Activated naive CD4-positive, alpha-beta T cell treated with anti-CD3 and anti-CD28 coated beads, Interleukin-2, amount 50 U/mL, for 16 hours (primary cell): ENCODE data around the gene CPEB4.

Experiments used
- DNase-seq: peaks from one replicate; pipeline ENCODE4 v3.0.0-alpha.2; 2020

Gene CPEB4

DNA sequence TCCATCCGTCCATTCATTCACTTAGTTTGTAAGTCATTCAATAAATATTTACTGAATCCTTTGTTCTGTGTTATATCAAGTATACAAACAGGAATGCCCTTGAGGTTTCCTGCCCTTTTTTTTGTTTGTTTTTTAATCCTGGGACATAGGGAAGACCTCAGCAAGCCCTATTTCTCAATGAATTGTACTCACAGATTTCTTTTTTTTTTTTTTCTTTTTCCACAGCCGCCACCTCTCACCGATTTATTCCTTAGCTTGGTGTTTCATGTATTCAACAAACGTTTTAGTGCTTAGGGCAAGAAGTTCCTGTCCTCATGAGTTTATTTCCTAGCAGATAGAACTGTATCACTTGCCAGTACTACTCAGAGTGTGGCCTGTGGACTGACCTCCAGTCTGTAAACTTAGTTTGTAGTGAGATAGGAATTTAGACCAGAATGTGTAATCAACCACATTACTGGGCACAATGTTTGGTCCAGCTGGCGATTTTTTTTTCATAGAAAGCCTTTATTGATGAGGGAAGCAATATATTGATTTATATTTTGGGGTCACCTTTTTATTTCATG lies 65.5 kb downstream of the CPEB4 start:
- DNase-seq = no peak

DNA sequence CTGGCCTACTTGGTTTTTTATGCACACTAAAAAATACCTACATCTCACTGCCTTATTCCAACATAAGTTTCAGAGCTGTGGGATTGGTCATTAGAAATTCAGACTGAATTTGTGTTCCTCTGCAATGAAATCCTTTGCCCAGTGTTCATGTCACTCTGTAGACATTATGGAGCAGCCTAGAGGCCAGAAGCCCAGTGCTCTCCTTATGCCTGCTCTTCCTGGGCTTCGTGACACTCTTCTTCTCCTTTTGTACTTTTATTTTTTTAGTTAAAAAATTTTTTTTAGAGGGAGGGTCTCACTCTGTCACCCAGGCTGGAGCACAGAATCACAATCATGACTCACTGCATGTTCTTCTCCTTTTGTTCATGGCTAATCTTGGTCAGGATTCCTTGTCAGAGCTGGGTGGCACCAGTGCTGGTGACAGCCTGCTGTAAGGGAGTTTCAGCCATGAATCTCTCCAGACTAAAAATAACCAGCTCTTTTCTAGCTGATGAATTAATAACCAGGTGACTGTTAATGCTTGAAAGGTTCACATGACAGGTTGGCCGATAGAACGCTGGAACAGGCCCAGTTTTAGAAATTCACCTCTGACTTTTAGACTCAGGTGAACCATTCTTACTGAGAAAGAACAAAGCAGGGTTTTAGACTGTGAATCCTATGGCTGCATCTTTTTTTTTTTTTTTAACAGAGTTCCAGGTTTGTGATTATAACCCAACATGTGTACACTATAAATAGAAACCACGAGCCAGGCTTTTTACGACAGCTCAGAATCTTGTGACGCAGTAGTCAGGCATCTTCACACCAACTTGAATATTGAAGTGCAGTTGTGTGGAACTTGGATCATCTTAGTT lies 66.7 kb downstream of the CPEB4 start:
- no peak for DNase-seq

DNA sequence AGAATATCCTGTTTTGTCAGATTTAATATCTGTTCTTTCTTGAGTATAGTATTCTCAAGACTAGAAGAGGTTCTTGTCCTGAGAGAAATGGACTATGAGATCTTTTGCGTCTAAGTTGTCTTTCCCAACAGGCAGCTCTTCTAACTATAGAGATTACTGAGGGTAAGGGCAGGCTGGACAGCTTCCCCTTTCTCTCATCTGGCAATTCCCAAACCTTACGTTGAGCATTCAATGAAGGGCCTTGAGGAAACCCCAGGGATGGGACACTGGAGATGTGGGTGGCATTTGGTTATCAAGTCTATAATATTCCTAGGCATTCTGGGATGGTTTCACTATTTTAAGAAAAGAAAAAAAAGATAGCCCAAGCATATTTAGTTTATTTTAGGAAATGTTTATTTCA lies 72.8 kb downstream of the CPEB4 start:
- DNase-seq = no peak

DNA sequence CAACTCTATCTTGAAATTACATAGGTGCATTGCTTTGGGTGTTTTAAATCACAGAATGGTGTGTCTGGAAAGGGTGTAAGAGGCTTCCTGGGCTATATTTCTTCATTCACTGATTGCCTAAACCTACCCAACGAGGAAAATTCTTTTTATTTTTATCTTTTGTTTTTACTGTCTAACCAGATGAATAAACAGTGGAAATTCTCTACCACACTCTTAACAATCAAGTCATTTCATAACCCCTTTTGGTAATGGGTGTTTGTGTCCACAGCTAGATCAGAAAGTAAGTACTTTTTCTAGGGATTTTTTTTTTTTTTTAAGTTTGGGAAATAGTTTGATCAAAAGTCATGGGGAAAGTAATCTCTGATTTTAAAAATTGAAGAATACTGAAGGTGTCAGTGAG lies 73.3 kb downstream of the CPEB4 start:
- DNase-seq = no peak

DNA sequence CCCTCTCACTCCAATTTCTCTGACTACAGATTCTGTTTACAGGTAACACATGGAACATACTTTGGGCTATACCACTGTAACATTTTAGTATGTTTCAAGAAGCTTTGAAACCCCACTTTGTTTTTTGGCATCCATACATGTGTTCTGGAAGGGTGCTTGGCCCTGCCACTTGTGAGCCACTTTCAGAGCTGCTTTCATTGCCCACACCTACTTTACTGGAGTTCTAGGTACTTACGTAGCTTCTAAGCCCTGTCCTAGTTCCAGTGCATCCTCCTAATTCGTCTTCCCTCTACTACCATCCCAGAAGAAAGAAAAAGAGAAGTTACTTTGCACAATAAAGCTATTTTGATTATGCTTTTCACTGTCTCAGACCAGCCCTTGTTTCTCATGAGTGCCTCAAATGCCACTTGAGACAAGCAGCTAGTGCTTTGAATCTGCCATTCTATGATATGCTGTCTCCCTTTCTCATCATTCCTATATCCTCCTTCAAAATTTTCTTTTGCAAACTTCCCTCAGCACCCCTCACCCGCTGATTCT lies 74.4 kb downstream of the CPEB4 start:
- no peak for DNase-seq

DNA sequence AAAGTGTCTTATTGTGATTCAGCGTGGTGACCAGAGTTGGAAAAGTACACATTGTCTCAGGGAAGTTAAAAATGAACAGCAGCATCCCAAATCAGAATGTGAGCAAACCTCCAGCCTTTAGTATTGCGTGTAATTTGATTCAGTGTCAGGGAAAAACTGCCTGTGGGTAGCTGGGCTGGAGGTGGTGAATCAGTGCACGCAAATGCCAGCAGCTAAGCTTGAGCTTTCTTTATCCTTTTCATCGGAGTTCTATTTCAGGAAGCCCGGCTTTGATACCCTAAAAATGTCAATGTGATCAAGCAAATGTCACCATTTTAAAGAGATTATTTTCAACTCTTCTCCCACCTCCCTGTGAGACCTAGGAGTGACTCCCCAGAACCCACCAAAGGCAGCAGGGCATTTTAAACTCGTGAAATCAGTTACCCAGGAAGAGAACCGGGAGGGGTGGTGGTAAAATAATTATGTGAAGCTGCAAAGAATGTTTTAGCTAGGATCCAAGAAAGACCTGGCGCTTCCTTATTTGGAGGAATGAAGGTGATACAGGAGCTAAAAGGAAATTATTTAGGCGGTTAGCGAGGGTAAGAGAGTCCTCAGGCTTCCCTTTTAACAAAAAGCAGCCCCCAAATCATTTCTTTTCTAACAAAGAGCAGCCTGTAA lies 75.2 kb downstream of the CPEB4 start:
- DNase-seq = no peak

DNA sequence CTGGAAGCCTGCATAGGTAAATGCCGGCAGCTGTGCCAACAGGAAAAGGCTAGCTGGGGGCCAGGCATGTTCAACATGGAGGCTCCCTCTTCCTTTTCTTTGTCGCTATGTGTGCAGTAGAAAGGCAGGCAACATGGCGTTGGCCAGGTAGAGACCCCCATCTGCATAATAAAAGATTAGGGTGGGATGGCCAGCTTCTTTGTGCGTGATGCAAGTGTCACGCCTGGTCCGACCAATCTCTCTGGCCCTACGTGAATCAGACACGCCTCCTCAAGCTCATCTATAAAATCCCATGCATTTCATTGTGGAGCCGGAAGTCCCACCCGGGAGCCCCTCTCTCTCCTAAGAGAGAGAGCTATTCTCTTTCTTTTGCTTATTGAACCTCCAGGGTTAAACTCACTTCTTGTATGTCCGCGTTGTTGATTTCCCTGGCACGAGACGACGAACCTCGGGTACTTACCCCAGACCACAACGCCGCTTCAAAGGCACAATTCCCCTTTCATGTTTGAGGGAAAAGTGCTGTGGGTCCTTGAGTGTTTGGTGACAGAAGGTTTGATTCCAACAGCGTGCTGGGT lies 75.8 kb downstream of the CPEB4 start:
- DNase-seq = no peak

DNA sequence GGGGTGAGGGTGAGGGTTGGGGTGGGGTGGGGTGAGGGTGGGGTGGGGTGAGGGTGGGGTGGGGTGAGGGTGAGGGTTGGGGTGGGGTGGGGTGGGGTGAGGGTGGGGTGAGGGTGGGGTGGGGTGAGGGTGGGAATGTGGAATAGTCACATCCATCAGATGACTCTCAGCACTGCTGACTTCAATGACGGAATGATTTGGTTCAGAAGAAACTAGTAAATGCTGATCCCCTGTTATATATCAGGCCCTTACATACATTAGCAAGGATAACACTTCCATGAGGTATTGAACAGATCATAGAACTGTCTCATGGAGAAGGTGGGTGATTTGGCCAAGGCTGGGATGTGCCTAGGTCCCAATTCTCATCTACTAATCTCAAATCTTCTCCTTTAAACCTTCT lies 76.4 kb downstream of the CPEB4 start:
- DNase-seq = no peak

DNA sequence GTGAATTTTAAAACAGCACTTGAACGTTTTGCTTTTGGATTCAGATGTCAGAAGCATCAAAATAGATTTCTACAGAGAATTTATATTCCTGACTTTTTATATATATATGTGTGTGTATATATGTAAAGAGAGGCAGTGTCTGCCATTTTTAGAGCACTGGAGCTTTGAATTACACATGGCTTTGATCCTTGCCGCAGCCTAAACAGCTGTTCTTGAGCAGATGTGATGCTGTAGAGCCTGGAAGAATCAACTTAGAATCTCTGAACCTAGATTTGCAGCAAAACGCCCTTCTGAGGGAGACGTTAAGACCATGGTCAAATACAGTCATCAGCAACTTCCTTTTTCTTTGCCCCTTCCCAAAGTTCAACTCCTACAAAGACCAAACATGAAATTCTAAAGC lies 79.1 kb downstream of the CPEB4 start:
- DNase-seq = no peak

DNA sequence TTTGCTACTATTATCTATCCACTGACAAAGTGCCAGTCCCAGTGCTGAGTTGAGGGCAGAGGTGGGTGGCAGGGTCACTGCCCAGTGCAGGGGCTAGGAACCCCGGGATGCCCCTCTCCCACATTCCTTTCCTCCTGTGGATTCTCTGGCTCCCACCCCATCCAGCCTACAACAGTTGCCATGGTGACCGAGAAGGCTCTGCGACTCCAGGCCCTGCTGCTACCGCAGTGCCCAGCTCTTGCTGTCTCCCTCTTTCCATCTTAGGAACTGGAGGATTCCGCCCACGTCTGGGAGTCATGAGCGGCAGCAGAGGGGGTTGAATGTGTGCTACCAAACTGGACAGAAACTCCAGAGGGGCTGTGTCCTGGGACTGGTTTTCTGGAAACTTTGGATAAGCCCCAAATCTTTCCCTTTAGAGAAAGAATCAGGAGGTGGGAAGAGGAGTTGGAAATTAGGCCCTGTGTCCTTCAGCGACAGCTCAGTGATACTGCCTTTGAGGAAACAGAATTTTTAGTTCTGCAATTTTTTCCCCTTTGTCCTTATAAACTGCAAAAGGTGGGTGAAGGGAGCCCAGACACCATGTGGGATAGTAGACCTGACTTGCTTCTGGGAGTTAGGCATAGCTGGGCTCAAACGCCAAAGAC lies 80.1 kb downstream of the CPEB4 start:
- DNase-seq = no peak

DNA sequence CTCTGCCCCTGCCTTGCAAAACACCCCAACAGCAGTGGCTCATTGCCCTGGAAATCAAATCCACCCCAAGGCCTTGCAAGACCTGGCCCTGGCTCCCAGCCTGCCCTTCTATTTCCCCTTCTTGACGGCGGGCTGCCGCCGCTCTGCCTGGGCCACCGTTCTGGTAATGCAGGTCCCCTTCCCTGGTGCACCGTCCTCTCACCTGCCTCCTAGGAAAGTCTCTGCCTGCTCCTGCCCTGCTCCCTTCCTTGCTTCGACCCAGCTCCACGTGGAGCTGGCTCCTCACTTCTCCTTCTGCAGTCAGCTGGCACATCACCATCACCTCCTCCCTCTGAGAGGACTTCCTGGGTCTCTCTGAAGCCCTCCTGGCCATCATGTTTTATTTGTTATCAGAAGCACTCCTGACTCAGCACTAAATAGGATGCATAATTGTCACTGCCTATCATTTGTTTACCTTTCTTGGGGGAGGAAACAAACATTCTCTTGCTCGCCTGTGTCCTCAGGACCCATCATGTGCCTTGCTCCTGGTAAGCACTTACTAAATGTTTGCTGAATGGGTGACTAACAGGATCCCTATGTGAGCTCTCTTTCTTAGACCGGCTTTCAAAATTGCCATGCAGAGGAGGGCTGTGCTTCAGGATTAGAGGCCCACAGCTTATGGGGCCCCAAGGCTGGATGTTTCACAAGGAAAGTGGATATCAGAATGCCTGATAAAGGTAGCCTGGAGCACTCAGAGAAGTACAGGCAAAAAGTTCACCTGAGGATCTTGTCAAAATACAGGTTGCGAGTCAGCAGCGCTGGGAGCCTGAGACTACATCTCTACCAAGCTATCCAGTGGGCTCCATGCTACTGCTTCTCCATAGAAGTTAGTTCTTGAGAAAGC lies 81.3 kb downstream of the CPEB4 start:
- no peak for DNase-seq

DNA sequence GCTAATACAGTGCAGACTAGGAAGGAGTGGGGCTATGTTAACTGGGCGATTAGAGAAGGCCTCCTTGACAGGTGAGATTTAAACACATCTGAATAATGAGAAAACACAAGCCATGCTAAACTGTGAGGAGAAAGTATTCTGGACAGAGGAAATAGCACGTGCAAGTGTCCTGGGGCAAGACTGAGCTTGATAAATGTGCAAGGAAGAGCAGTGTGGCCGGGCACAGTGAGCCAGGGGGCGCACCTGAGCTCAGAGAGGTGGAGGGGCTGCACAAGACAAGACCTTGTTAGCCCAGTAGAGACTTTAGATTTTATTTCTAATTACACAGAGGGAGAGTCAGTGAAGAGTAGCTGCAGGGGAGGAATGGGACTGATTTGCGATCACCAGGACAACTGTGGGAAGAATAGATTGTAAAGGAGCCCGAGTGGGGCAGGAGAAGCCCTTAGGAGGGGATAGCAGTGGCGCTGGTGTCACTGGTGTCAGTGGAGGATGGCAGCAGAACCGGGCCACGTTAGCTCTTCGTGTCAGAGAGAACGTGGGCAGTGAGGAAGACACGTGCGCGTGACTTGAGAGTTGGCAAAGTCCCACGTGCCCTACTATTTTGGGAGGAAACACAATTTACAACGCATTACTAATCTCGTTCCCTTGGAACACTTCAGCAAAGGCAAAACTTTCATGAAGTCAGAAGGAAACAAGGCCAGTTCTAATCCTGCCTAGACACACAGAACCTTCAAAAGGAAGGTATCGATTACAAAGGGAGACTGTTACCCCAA lies 82.9 kb downstream of the CPEB4 start:
- DNase-seq = no peak

DNA sequence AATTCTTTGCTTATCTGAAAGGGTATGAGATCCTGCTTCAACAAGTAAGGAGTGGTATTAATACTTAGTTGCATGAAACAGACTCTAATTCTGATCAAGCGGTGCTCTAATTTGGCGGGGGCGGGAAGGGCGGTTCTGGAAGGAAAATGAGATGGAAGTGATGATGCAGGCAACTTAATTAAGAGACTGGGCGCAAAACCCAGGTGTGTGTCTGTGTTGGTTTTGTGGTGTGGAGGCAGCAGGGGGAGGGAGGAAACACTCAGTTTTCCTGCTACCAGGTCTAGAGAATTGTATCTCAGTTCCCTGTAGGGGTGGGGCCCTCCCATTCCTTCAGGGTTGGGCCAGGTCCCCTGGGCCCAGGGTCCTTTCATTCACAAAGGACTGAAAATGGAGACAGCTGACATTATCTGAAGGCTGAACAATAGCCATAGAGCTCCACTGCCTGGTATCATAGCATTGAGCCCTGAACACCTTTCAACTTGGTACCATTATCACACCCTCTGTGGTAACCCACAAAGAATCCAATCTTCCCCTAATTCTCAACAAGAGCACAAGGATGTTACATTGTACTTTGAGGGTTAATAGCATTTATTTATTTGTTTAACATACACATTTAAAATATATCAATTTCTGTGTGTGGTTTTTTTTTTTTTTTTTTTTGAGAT lies 83.7 kb downstream of the CPEB4 start:
- DNase-seq = no peak

DNA sequence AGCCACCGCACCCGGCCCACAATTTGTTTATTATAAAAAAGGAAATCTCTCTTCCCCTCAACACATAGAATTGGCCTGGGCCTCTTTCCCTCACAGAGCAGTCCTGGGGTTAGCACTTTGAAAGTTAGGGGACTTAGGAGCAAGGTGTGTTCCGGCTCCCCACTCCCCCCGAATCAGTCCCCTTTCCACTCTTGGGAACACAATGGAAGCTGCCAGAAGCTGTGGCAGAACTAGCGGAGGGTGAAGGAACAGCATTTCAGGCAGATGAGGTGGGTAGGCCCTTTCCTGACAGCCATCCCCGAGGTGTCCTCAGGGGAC lies 84.4 kb downstream of the CPEB4 start:
- no peak for DNase-seq

DNA sequence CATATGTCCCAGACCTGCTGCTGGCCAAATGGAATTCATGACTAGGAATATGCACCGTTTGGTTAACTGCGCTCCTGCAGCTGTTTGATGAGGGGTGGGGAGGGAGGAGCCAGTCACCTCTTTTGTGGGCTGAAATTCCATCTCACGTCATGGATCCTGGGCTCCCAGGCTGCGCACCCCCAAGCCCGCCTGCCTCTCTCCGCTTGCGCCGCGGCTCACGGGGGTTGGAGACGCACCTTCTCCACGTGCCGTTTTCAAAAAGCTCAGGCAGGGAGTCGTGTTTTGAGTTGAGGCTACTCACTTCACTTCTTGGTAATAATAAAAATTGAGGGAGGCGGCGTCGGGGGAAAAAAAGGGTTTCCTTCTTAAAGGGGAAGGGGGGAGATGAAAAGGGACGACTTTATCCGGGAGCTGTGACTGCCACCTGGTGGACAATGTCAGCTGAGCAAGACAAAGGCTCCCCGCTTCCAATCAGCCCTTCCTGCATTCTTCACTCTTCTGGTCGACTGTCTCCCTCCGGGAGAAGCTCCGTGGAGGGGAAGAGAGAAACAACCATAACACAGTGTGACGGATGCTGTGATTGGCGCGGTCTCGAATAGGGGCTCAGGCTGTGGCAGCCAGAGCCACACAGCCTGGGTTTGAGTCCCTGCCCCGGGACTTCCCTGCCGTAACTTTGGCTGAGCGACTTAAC lies 84.9 kb downstream of the CPEB4 start:
- DNase-seq = peak; percentile 79

DNA sequence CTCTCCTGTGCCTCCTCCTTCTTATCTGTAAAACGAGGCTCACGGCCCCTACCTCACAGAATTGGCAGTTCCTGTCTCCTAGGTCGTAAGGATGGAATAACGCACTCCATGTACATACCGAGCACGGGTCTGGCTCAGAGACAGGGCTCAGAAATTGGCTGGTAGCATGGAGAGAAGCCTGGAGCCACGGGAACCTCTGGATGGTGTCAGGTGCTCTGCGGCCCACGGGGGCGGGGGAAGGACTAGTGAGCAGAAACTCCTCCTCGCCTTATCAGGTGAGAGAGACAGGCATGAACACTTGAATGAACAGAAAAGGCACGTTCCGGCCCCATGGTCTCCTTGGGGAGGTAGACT lies 85.4 kb downstream of the CPEB4 start:
- no peak for DNase-seq

DNA sequence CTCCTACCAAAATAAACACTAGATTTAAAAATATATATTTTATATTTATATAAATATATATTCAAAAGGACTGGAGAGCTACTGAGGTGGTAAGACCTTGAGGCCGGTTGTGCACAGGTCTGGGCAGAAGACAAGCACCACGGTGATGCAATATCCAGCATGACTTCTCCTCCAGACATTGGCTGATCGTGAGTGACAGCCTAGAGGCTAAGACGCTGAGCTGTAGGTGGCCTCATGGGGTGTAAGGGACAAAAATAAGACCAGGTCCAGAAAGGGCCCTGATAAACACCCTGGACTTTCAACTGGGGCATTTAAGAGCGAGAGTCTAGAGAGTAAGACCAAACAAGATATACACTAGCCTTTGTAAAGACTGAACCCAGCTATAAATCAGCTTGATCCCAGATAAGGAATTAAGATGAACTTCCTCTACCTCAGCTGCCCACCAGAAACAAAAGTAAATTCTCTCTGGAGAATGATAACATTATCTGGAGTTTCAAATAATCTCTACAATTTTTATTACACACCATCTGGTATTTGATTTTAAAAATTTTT lies 86.6 kb downstream of the CPEB4 start:
- DNase-seq = no peak

DNA sequence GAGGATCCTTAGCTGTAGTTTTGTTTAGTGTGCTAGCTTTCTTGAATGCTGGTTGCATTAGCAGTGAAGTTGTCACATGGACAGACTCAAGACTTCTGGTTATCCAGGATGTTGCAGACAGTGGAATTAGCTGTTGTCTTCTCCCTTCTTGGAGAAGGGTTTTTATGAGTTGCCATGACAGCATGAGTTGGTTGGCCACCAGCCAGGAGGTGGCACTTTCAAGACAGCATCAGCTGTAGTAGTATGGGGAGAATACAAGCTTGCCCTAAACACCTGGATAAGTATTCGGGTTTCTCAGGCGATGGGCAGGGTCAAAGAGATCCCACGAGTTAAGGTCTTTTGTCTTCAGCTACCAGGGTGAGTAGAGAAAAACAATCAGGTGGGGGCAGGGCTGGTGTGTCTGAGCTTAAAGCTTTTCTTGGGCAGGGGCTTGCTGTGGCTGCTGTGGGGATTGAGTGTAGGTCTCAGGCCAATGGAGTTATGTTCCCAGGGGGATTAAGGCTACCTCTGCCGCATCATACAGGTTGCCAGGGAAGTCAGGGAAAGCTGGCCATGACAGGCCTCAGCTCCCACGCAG lies 93.1 kb downstream of the CPEB4 start:
- no peak for DNase-seq

DNA sequence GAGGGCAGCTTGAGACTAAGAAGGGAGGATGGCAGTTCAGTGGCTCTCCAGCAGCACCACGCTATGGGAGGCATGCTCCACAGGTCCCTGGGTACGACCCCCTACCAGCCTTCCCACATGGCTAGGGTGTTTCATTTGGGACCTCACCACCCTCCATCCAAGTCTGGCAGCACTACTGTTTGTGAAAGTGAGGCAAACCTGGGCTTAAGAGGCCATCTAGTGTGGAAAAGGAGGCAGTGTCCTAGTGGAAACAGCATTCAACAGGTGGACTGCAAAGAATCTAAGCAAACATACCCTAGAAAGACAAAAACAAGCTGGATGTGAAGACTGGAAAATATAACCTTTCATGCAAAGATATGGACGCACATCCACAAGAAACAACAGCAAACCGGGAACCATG lies 96.1 kb downstream of the CPEB4 start:
- DNase-seq = no peak
